ENCODE measurements around the gene RNU2-63P.
"Not testable (repeated sequence)": the region's sequence is repeated elsewhere in the genome, so short reads cannot be mapped to it uniquely, and the experiment has no call there.

DNA sequence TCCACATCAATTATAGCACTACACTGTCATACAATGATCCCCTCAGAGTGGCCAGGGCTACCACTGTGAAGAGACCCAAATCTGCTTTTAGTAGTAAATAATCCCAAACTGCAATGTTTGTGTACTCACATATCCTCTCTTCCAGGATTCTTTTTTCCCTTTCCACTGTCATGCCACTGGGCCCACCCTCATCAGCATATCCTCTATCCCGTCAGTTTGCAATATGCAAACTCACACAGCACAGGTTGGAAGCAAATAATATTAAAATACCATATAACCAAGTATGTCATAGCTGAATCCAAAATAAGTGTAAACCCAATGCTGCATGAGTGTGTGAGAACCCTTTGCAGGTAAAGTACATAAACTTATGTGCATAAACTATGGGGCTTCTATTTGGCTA lies 28.9 kb downstream of the RNU2-63P start:
- TF ChIP-seq, protein P1, sequence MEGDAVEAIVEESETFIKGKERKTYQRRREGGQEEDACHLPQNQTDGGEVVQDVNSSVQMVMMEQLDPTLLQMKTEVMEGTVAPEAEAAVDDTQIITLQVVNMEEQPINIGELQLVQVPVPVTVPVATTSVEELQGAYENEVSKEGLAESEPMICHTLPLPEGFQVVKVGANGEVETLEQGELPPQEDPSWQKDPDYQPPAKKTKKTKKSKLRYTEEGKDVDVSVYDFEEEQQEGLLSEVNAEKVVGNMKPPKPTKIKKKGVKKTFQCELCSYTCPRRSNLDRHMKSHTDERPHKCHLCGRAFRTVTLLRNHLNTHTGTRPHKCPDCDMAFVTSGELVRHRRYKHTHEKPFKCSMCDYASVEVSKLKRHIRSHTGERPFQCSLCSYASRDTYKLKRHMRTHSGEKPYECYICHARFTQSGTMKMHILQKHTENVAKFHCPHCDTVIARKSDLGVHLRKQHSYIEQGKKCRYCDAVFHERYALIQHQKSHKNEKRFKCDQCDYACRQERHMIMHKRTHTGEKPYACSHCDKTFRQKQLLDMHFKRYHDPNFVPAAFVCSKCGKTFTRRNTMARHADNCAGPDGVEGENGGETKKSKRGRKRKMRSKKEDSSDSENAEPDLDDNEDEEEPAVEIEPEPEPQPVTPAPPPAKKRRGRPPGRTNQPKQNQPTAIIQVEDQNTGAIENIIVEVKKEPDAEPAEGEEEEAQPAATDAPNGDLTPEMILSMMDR (IDR thresholded peaks at IDR 0.05) = not testable (repeated sequence)
- not testable (repeated sequence) for TF ChIP-seq POLR2A, POLR2AphosphoS5, EP300 (IDR thresholded peaks at IDR 0.05)

Data from upper lobe of left lung (tissue), 4 donors.